PC-9 (cell line): ENCODE measurements around the gene TMEM270. TPM values are rescaled to one million over a fixed set of nuclear protein-coding genes. Genes with fewer than 3 reads are reported as not detected.

Source experiments
- BruUV-seq: library from RNA; stranded (reverse); fragments of 400-500 nt; replicated peaks from 2 replicates; lab custom pipeline; 2021; lab: Mats Ljungman, UMichigan
- CTCF ChIA-PET: fragments of 300-600 bp; sonication (Branson Sonifier 250); formaldehyde crosslinking; loops from one replicate; lab custom pipeline; 2022; ENCODE audit warnings: antibody characterized with exemption; lab: Charles Lee
- POLR2A ChIA-PET: fragments of 300-600 bp; sonication (Branson Sonifier 250); formaldehyde crosslinking; loops from one replicate; lab custom pipeline; 2022; ENCODE audit warnings: antibody characterized with exemption; ENCODE audit not compliant: unreplicated experiment; lab: Charles Lee
- DNase-seq, 2 experiments: peaks; one replicate each; pipeline versions ENCODE4 v3.0.0 to v3.0.0-alpha.2; 2015 to 2022; ENCODE audit warnings: mixed read lengths in 1 of 2
- H2AFZ ChIP-seq: fragments of 200-600 bp; sonication (generic); 2 replicates; pipeline ENCODE4 v1.8.1; 2017; ENCODE audit warnings: antibody characterized with exemption
- H3F3A ChIP-seq: fragments of 200-600 bp; sonication (generic); 2 replicates; pipeline ENCODE4 v1.8.1; 2017; ENCODE audit warnings: antibody characterized with exemption, mild to moderate bottlenecking, low read depth; ENCODE audit not compliant: insufficient read depth
- H3K27ac ChIP-seq: fragments of 200-600 bp; sonication (generic); 2 replicates; pipeline ENCODE4 v1.6.1; 2016; ENCODE audit warnings: mixed run types
- H3K27me3 ChIP-seq: fragments of 200-600 bp; sonication (generic); 2 replicates; pipeline ENCODE4 v1.6.1; 2016; ENCODE audit warnings: low read depth, mixed run types; ENCODE audit not compliant: insufficient read depth
- H3K36me3 ChIP-seq: fragments of 200-600 bp; sonication (generic); 2 replicates; pipeline ENCODE4 v1.6.1; 2016; ENCODE audit warnings: low read depth, mixed run types
- H3K4me1 ChIP-seq: fragments of 200-600 bp; sonication (generic); replicated peaks from 2 replicates; pipeline ENCODE4 v1.6.1; 2016; ENCODE audit warnings: mixed run types; ENCODE audit not compliant: insufficient read depth
- H3K4me2 ChIP-seq: fragments of 200-600 bp; sonication (generic); 2 replicates; pipeline ENCODE4 v1.6.1; 2017; ENCODE audit warnings: mixed run types
- H3K4me3 ChIP-seq: fragments of 200-600 bp; sonication (generic); 2 replicates; pipeline ENCODE4 v1.6.1; 2016; ENCODE audit warnings: mixed run types
- H3K79me2 ChIP-seq: fragments of 200-600 bp; sonication (generic); 2 replicates; pipeline ENCODE4 v1.6.1; 2017; ENCODE audit warnings: low read depth, mixed run types
- H3K9me2 ChIP-seq: fragments of 200-600 bp; sonication (generic); 2 replicates; pipeline ENCODE4 v1.8.1; 2017; ENCODE audit warnings: mild to moderate bottlenecking; ENCODE audit not compliant: insufficient read depth
- H3K9me3 ChIP-seq: fragments of 200-600 bp; sonication (generic); 2 replicates; pipeline ENCODE4 v1.8.1; 2016; ENCODE audit warnings: low read depth; ENCODE audit not compliant: insufficient read depth
- H4K20me1 ChIP-seq: fragments of 200-600 bp; sonication (generic); 2 replicates; pipeline ENCODE4 v1.8.1; 2017; ENCODE audit not compliant: insufficient read depth
- CTCF ChIP-seq: fragments of 200-600 bp; sonication (generic); conservative IDR thresholded peaks from 2 replicates; pipeline ENCODE4 v1.6.1; 2017; ENCODE audit warnings: mixed run types, antibody characterized with exemption, mild to moderate bottlenecking, moderate library complexity
- EZH2 ChIP-seq: fragments of 200-600 bp; sonication (generic); IDR thresholded peaks from 2 replicates; pipeline ENCODE4 v1.8.0; 2017; ENCODE audit warnings: antibody characterized with exemption, low read depth
- intact Hi-C: fragments of 100-400 bp; cut with micrococcal nuclease; formaldehyde crosslinking; loops from one replicate; pipeline ENCODE4 v1.10.0; 2022; ENCODE audit not compliant: unreplicated experiment
- total RNA-seq: library from RNA; stranded (reverse); gene quantifications from 2 replicates; pipeline ENCODE4 v1.2.3, GENCODE V29; 2021

TMEM270 gene
- total RNA-seq, 1 experiment from 2014 or later = 0.72 TPM

GRCh38 chr7:73839290-73839689 lies 21.7 kb upstream of the TMEM270 start:
- CTCF ChIA-PET = no interaction called here
- intact Hi-C loops = no loop called here
- H3K27ac ChIP-seq = no peak overlapping the region

GRCh38 chr7:73839743-73840714 lies 20.9 kb upstream of the TMEM270 start:
- ChIA-PET CTCF (interaction anchor here (0.6 kb wide), 1 partner anchor 38 kb away, joined by 5 read pairs; no protein-coding TSS in a partner anchor), POLR2A (interaction anchor here (0.7 to 1.0 kb wide), 2 partner anchors 38 to 127 kb away, joined by 3 to 11 read pairs; no protein-coding TSS in a partner anchor)
- H3K4me1 ChIP-seq = peaks cover 11% of the 10 kb centered on the region
- H3K36me3 ChIP-seq = no peaks in the 10 kb centered on the region
- H3K9me3 ChIP-seq = no peaks in the 10 kb centered on the region
- H3K27ac ChIP-seq = no peak overlapping the region
- H3K4me3 ChIP-seq = no peak overlapping the region
- DNase-seq = no peak
- H3K9me2 ChIP-seq = no peaks in the 10 kb centered on the region
- H3K79me2 ChIP-seq = no peaks in the 10 kb centered on the region
- H3K4me2 ChIP-seq = no peak overlapping the region
- H2AFZ ChIP-seq = no peak overlapping the region
- intact Hi-C loops = no loop called here
- TF ChIP-seq EZH2 = no peak
- no peak for TF ChIP-seq CTCF
- BruUV-seq = no TSS peak
- peaks cover 33% of the 10 kb centered on the region for H3F3A ChIP-seq
- H4K20me1 ChIP-seq = no peaks in the 10 kb centered on the region
- no peaks in the 10 kb centered on the region for H3K27me3 ChIP-seq

More at GRCh38 chr7:73839290-73839689, 21.7 kb upstream of the TMEM270 start:
- BruUV-seq = no TSS peak
- TF ChIP-seq EZH2 (no peak), CTCF (no peak)
- POLR2A ChIA-PET = interaction anchor here (0.7 to 1.0 kb wide), 2 partner anchors 39 to 128 kb away, joined by 3 to 11 read pairs; no protein-coding TSS in a partner anchor
- H3K27me3 ChIP-seq = no peaks in the 10 kb centered on the region
- no peak overlapping the region for H3K4me3 ChIP-seq
- no peak overlapping the region for H3K4me2 ChIP-seq
- no peak overlapping the region for H2AFZ ChIP-seq
- no peaks in the 10 kb centered on the region for H3K79me2 ChIP-seq
- peaks cover 5% of the 10 kb centered on the region; the same call in 1 of the 2 replicates for H3K4me1 ChIP-seq
- no peaks in the 10 kb centered on the region for H3K9me2 ChIP-seq
- H3F3A ChIP-seq = peaks cover 28% of the 10 kb centered on the region; the same call in 1 of the 2 replicates
- DNase-seq = no peak
- no peaks in the 10 kb centered on the region for H3K9me3 ChIP-seq
- no peaks in the 10 kb centered on the region for H3K36me3 ChIP-seq
- H4K20me1 ChIP-seq = no peaks in the 10 kb centered on the region

- no peaks in the 10 kb centered on the region for H3K9me3 ChIP-seq
- CTCF ChIA-PET = interaction anchor here (1.4 kb wide), 1 partner anchor 8 kb away, joined by 4 read pairs; no protein-coding TSS in a partner anchor
- H3K4me1 ChIP-seq = peaks cover 19% of the 10 kb centered on the region
- H3K27ac ChIP-seq = no peak overlapping the region
- no peak for TF ChIP-seq EZH2
- TF ChIP-seq CTCF = no peak
- H3K9me2 ChIP-seq = no peaks in the 10 kb centered on the region
- peaks cover 33% of the 10 kb centered on the region for H3F3A ChIP-seq
- peak overlapping the region; percentile 87; the same call in 1 of the 2 replicates for H3K4me2 ChIP-seq
- no peaks in the 10 kb centered on the region for H3K79me2 ChIP-seq
- no peak overlapping the region for H3K4me3 ChIP-seq
- intact Hi-C loops = no loop called here
- BruUV-seq = no TSS peak
- no peaks in the 10 kb centered on the region for H3K27me3 ChIP-seq
- H3K36me3 ChIP-seq = no peaks in the 10 kb centered on the region
- DNase-seq = no peak
- no peak overlapping the region for H2AFZ ChIP-seq
- POLR2A ChIA-PET = interaction anchor here (0.6 to 1.8 kb wide), 2 partner anchors 10 to 106 kb away, joined by 3 to 29 read pairs; no protein-coding TSS in a partner anchor
- H4K20me1 ChIP-seq = no peaks in the 10 kb centered on the region
These were observed 20.1 kb upstream of the TMEM270 start for GRCh38 chr7:73840715-73841379.
